GM18870 (cell line): ENCODE results near the gene RGS14.

Experiments
- ATAC-seq: cut with Tn5 transposase; IDR thresholded peaks from one replicate; pipeline ENCODE4 v1.9.1; 2021; ENCODE audit warnings: moderate library complexity; ENCODE audit not compliant: unreplicated experiment

The RGS14 gene

GRCh38 chr5:177376107-177376506 lies 18.4 kb downstream of the RGS14 start:
- no peak for ATAC-seq

DNA sequence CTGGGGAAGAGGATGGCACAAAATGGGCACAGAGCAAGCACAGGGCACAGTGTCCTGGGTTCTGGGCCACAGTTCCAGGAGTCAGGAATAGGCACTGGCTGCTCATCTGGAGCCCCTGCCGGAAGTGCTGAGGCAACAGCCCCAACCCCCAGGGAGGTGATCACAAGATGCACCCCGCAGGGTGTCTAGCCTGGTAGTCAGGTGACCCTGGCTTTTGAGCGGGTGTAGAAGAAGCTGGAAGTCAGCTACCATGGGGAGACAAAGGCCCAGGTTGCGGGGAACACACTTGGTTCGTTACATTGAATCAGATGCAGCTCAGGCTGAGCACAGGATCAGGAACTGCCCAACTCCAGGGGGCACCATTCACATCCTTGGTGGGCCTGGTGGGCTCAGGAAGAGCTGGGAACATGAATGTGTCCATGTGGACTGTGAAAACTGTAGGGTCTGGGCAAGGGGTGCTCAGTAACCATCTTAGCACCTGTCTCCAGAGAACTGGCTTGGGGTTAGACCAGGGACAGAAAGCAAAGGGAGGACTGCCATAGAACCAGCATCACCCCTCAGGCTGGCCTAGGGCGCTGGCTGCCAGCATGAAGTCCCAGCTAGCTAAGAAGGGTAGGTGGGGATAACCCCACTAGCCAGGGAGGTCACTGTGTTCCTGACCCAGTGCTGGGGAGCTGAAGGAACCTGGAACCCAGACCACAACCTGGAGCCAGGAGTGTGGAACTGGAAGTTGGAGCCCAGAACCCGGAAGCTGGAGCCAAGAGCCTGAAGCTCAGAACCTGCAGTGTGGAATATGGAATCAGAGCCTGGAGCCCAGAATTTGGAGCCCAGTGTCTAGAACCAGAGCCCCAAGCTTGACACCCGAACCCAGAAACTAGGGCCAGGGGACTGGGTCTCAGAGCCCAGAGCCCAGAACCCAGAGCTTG lies 20.4 kb downstream of the RGS14 start:
- ATAC-seq, result no peak

- ATAC-seq, result peak; percentile 52
Measured at GRCh38 chr5:177378884-177379883, 21.5 kb downstream of the RGS14 start.

- ATAC-seq, result no peak
Measured at GRCh38 chr5:177380805-177381126, 23.0 kb downstream of the RGS14 start.

GRCh38 chr5:177382423-177383029 lies 24.8 kb downstream of the RGS14 start:
- ATAC-seq, result no peak

DNA sequence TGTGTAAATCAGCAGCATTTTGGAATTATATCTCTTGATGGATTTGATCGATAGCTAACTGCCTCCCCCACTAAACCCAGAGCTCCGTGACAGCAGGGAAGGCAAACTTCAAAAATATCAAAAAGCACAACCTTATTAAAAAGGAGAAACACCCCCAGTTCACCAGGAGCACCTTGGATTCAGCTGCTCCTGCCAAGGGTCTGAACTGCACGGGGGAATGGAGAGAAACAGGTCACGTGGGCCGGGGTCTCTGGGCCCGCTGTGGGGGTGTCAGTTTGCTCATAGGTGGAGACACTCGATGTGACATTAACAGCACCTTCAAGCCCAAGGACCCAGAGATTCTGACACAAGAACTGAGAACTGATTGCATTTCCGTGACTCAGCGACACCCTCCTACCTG lies 25.5 kb downstream of the RGS14 start:
- no peak for ATAC-seq

- no peak for ATAC-seq
Measured at GRCh38 chr5:177384134-177384533, 26.4 kb downstream of the RGS14 start, which contains the start of gene SLC34A1. Gene SLC34A1, plus strand, starts transcription at chr5:177384434. Its CDS starts 1,308 bp downstream, at chr5:177385742.

- ATAC-seq, result no peak
Measured at GRCh38 chr5:177385720-177386119, 28.0 kb downstream of the RGS14 start.

- ATAC-seq, result no peak
Measured at GRCh38 chr5:177386542-177386941, 28.8 kb downstream of the RGS14 start.

DNA sequence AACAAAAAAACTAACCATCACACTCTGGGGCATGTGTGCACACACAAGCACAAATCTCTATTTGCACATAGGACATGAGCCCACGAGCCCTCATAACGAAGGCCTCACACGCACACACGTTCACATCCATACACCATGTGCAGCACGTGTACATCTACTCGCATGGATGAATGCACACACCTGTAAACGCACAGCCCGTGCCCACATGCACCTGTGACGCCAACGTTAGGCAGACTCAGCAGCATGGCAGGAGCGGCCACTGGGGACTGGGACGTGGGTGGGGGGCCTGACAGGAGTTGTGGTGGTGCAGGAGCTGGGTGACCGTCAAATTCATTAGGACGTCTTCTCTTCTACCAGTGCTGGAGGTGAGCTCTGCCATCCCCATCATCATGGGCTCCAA lies 29.7 kb downstream of the RGS14 start:
- no peak for ATAC-seq

GRCh38 chr5:177388521-177389052 lies 30.9 kb downstream of the RGS14 start:
- no peak for ATAC-seq

GRCh38 chr5:177389241-177390169 lies 31.8 kb downstream of the RGS14 start:
- ATAC-seq, result peak; percentile 41

DNA sequence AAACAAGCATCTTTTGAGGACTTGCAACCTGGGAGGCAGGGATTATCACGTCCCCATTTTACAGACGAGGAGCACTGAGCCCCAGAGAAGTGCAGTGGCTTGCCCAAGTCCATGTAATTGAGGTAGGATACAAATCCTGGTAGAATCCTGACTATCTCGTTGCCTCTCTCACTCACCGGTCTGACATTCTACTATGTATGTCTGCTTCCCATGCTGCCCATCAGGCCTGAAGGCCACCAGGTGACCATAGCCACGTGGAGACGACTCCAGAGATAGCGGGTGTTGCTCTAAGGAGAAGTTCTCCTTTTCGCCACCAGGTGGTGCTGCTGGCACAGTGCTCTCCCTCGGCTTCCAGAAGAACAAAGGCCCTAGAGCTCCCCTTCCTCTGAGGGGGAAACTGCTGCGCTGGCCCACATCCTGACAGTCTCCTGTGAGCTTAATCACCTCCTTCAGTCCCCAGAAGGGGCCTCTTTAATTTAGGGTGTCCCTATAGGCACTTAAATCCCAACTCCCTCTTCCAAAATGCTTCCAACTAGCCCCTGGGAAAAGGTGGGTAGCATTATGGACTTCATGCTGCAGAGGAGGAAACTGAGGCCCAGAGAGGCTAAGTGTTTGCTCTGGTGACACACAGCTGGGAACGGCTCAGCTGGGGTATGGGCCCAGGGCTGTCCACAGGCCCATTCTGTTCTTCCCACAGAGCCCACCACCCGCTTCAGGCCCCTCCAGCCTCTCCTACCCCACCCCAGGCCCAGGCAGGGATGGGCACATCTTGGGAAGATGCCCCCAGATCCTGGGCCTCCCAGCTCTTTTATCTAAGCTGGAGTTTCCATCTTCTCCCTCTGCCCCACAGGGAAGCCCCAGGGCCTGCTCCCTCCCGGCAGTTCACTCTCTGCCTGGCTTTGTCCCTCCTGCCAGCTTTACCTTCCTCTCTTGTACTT lies 32.9 kb downstream of the RGS14 start:
- no peak for ATAC-seq

DNA sequence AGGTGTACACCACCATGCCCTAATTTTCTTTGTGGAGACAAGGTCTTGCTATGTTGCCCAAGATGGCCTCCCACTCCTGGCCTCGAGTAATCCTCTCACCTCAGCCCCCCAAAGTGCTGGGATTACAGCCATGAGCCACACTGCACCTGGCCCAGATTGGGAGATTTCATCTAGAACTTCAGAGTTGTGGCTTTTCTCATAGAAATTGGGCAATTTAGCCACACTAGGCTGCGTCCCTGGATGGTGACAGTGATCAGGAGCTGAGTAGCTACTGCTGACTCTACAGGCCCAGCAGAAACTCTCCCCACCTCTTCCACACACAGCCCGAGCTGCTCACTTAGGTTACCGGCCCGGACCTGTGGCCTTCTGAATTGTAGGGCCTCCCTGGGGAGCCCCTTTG lies 35.0 kb downstream of the RGS14 start:
- no peak for ATAC-seq

DNA sequence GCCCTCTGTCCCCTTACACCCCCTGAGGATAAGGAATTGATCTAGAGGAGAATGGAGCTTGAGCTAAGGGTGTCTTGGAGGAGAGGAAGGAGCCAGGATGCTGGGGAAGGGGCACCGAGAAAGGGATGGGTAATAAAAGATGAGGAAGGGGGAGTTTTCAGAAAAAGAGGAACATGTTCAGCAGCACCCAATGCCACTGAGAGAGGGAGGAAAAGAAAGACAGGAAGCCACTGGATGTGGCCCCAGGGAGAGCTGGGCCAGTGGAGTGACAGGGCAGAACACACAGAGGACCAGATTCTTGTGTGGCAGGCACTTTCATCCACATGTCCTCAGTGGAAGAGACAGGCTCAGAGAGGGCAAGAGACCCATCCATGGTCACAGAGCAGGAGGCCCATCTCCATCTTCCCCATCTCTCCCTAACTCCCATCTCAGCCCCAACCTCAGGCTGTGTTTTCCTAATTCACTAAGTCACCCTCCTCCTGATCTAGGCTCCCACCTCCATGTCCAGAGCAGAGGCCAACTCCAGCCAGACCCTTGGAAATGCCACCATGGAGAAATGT lies 35.6 kb downstream of the RGS14 start:
- ATAC-seq, result no peak

DNA sequence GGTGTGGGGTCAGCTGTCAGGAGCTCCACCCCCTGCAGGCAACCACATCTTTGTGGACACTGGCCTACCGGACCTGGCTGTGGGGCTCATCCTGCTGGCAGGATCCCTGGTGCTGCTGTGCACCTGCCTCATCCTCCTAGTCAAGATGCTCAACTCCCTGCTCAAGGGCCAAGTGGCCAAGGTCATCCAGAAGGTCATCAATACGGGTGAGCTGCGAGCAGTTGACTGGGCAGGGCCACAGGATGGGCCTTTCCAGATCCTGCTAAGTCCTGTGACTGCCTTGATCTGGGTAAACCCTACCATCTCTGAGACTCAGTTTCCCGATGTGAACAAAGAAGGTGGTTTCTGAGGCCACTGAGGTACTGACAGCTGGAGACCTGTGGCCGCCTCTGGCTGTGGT lies 36.3 kb downstream of the RGS14 start:
- ATAC-seq, result no peak

- ATAC-seq, result no peak
Measured at GRCh38 chr5:177396078-177396477, 38.4 kb downstream of the RGS14 start.

GRCh38 chr5:177396807-177397206 lies 39.1 kb downstream of the RGS14 start:
- no peak for ATAC-seq
